Stimulated activated CD8-positive, alpha-beta memory T cell treated with anti-CD3 and anti-CD28 coated beads, Interleukin-12 subunit alpha, Interleukin-12 subunit beta, amount 100 ng/mL, for 4 hours (primary cell): ENCODE results near the gene CPHXL2.

Experiments
- DNase-seq: peaks from one replicate; pipeline ENCODE4 v3.0.0-alpha.2; 2020; ENCODE audit warnings: low read depth

Gene CPHXL2

GRCh38 chr16:75640598-75640997 is 36.2 kb downstream of the CPHXL2 start:
- no peak for DNase-seq

- DNase-seq, result no peak
Measured at GRCh38 chr16:75635036-75635435, 41.8 kb downstream of the CPHXL2 start.

- DNase-seq, result no peak
Measured at GRCh38 chr16:75632857-75633256, 44.0 kb downstream of the CPHXL2 start.

- DNase-seq, result no peak
Measured at GRCh38 chr16:75630052-75630451, 46.8 kb downstream of the CPHXL2 start.

GRCh38 chr16:75629132-75629531 is 47.7 kb downstream of the CPHXL2 start:
- no peak for DNase-seq

GRCh38 chr16:75628351-75628750 is 48.5 kb downstream of the CPHXL2 start:
- DNase-seq, result no peak

- no peak for DNase-seq
Measured at GRCh38 chr16:75627851-75628250, 49.0 kb downstream of the CPHXL2 start.

GRCh38 chr16:75626806-75627205 is 50.0 kb downstream of the CPHXL2 start:
- no peak for DNase-seq

GRCh38 chr16:75624921-75625334 is 51.9 kb downstream of the CPHXL2 start:
- DNase-seq, result no peak

GRCh38 chr16:75622761-75623605 is 53.8 kb downstream of the CPHXL2 start, which contains the start of gene ADAT1:
TSS of gene ADAT1 (minus strand) at chr16:75623281. CDS start at chr16:75620799, 2,482 bp downstream.
- DNase-seq, result peak; percentile 95

- no peak for DNase-seq
Measured at GRCh38 chr16:75621170-75621477, 55.7 kb downstream of the CPHXL2 start.

GRCh38 chr16:75620326-75621169 is 56.3 kb downstream of the CPHXL2 start:
- peak; percentile 42 for DNase-seq

- no peak for DNase-seq
Measured at GRCh38 chr16:75618780-75619179, 58.0 kb downstream of the CPHXL2 start.

GRCh38 chr16:75617121-75617520 is 59.7 kb downstream of the CPHXL2 start:
- DNase-seq, result no peak

GRCh38 chr16:75616521-75617010 is 60.2 kb downstream of the CPHXL2 start:
- no peak for DNase-seq

- DNase-seq, result no peak
Measured at GRCh38 chr16:75615619-75616018, 61.2 kb downstream of the CPHXL2 start.

GRCh38 chr16:75614066-75614897 is 62.5 kb downstream of the CPHXL2 start:
- no peak for DNase-seq
